Mesenchymal stem cell (in vitro differentiated cells and primary cell): ENCODE data around the gene HSD17B4.
"Not testable (repeated sequence)": the region's sequence is repeated elsewhere in the genome, so short reads cannot be mapped to it uniquely, and the experiment has no call there.

Source experiments
- DNase-seq: peaks from one replicate; pipeline ENCODE4 v3.0.0-alpha.2; 2013
- H2AFZ ChIP-seq: one replicate; pipeline ENCODE4 v1.6.1; 2013; ENCODE audit warnings: low read depth, mild to moderate bottlenecking, control low read depth, inconsistent platforms, low read length, moderate library complexity
- H2AK5ac ChIP-seq: 2 replicates; pipeline ENCODE4 v1.6.1; 2013; ENCODE audit warnings: low read length, moderate library complexity, mild to moderate bottlenecking, inconsistent platforms; ENCODE audit not compliant: severe bottlenecking
- H2BK120ac ChIP-seq: one replicate; pipeline ENCODE4 v1.6.1; 2013; ENCODE audit warnings: low read depth, mild to moderate bottlenecking, inconsistent platforms, low read length, moderate library complexity
- H2BK12ac ChIP-seq, 2 experiments: one replicate each; pipeline ENCODE4 v1.6.1; 2013; ENCODE audit warnings: inconsistent platforms in 2 of 2, low read length in 2 of 2, mild to moderate bottlenecking in 2 of 2, moderate library complexity in 2 of 2, control low read depth in 1 of 2
- H2BK15ac ChIP-seq: one replicate; pipeline ENCODE4 v1.6.1; 2013; ENCODE audit warnings: mild to moderate bottlenecking, low read depth, inconsistent platforms; ENCODE audit not compliant: poor library complexity, severe bottlenecking
- H2BK5ac ChIP-seq: 2 replicates; pipeline ENCODE4 v1.6.1; 2013; ENCODE audit warnings: low read depth, mild to moderate bottlenecking, low read length, control low read depth, inconsistent platforms; ENCODE audit not compliant: poor library complexity, severe bottlenecking
- H3K14ac ChIP-seq, 2 experiments: one replicate each; pipeline ENCODE4 v1.6.1; 2013; ENCODE audit warnings: inconsistent platforms in 2 of 2, low read length in 2 of 2, control low read depth in 1 of 2, mild to moderate bottlenecking in 1 of 2, moderate library complexity in 1 of 2
- H3K18ac ChIP-seq, 2 experiments: one replicate each; pipeline ENCODE4 v1.6.1; 2013; ENCODE audit warnings: inconsistent platforms in 2 of 2, low read length in 2 of 2, control low read depth in 1 of 2, low read depth in 1 of 2, mild to moderate bottlenecking in 1 of 2
- H3K23ac ChIP-seq, 2 experiments: one replicate each; pipeline ENCODE4 v1.6.1; 2013; ENCODE audit warnings: inconsistent platforms in 2 of 2, low read length in 2 of 2, mild to moderate bottlenecking in 2 of 2, moderate library complexity in 2 of 2, control low read depth in 1 of 2
- H3K27ac ChIP-seq: 2 replicates; pipeline ENCODE4 v1.5.1; 2013; ENCODE audit warnings: mild to moderate bottlenecking, moderate library complexity, low read length, control low read depth, inconsistent platforms; ENCODE audit not compliant: poor library complexity, severe bottlenecking
- H3K27me3 ChIP-seq, 2 experiments: 2 replicates each; pipeline versions ENCODE4 v1.6.1 to v1.7.0; 2013; ENCODE audit warnings: low read length in 2 of 2, mild to moderate bottlenecking in 2 of 2, moderate library complexity in 2 of 2, control low read depth in 1 of 2, inconsistent platforms in 1 of 2; ENCODE audit not compliant: control insufficient read depth in 1 of 2, insufficient read depth in 1 of 2
- H3K36me3 ChIP-seq, 2 experiments: 2 replicates each; pipeline versions ENCODE4 v1.6.1 to v1.7.0; 2013; ENCODE audit warnings: low read length in 2 of 2, control low read depth in 1 of 2, inconsistent platforms in 1 of 2, low read depth in 1 of 2, mild to moderate bottlenecking in 1 of 2; ENCODE audit not compliant: insufficient read depth in 2 of 2, control insufficient read depth in 1 of 2
- H3K4ac ChIP-seq, 2 experiments: one replicate each; pipeline ENCODE4 v1.6.1; 2013; ENCODE audit warnings: inconsistent platforms in 2 of 2, low read length in 2 of 2, mild to moderate bottlenecking in 2 of 2, moderate library complexity in 2 of 2, control low read depth in 1 of 2, low read depth in 1 of 2
- H3K4me1 ChIP-seq: 2 replicates; pipeline ENCODE4 v1.6.1; 2013; ENCODE audit warnings: low read depth, low read length, control low read depth; ENCODE audit not compliant: control insufficient read depth, insufficient read depth
- H3K4me2 ChIP-seq: 2 replicates; pipeline ENCODE4 v1.6.1; 2013; ENCODE audit warnings: low read length, mild to moderate bottlenecking, inconsistent platforms; ENCODE audit not compliant: poor library complexity, severe bottlenecking
- H3K4me3 ChIP-seq, 2 experiments: 2 replicates each; pipeline versions ENCODE4 v1.5.1 to v1.7.0; 2013; ENCODE audit warnings: low read length in 2 of 2, mild to moderate bottlenecking in 2 of 2, control low read depth in 1 of 2, low read depth in 1 of 2; ENCODE audit not compliant: insufficient read depth in 1 of 2
- H3K79me1 ChIP-seq: replicated peaks from 2 replicates; pipeline ENCODE4 v1.6.1; 2013; ENCODE audit warnings: mild to moderate bottlenecking, control low read depth, low read length, inconsistent platforms; ENCODE audit not compliant: poor library complexity, severe bottlenecking
- H3K9ac ChIP-seq: 2 replicates; pipeline ENCODE4 v1.7.0; 2013; ENCODE audit warnings: mild to moderate bottlenecking, low read length, moderate library complexity
- H3K9me3 ChIP-seq: 2 replicates; pipeline ENCODE4 v1.7.0; 2013; ENCODE audit warnings: mild to moderate bottlenecking, low read length; ENCODE audit not compliant: control insufficient read depth
- H4K8ac ChIP-seq: one replicate; pipeline ENCODE4 v1.6.1; 2013; ENCODE audit warnings: inconsistent platforms, mild to moderate bottlenecking, low read length, moderate library complexity
- H4K91ac ChIP-seq: one replicate; pipeline ENCODE4 v1.6.1; 2013; ENCODE audit warnings: mild to moderate bottlenecking, low read length, inconsistent platforms
- WGBS: methylation state at CpG from one replicate; pipeline ENCODE4 v1.1.7; 2013; ENCODE audit warnings: mixed read lengths; 5-methylcytosine and 5-hydroxymethylcytosine counted together

The HSD17B4 gene

GRCh38 chr5:119515192-119515591, 62.9 kb downstream of the HSD17B4 start:
- no peak overlapping the region for H2AFZ ChIP-seq
- H3K36me3 ChIP-seq = peaks cover 13 to 57% of the 10 kb centered on the region in 2 experiments
- peak overlapping the region; percentile 48 for H3K9ac ChIP-seq
- no peak overlapping the region for H3K23ac ChIP-seq
- no peak overlapping the region for H4K91ac ChIP-seq
- H3K4me3 ChIP-seq = no peak overlapping the region
- H2BK5ac ChIP-seq = no peak overlapping the region
- no peak overlapping the region for H3K18ac ChIP-seq
- peaks cover 21% of the 10 kb centered on the region for H3K9me3 ChIP-seq
- H2BK15ac ChIP-seq = no peak overlapping the region
- WGBS = 86% methylated on average over 1 of the region's 2 CpGs
- H2AK5ac ChIP-seq = no peak overlapping the region
- no peak overlapping the region for H3K14ac ChIP-seq
- no peak overlapping the region for H3K4ac ChIP-seq
- no peak overlapping the region for H2BK120ac ChIP-seq
- no peak overlapping the region for H3K4me2 ChIP-seq
- H3K27ac ChIP-seq = no peak overlapping the region
- H3K4me1 ChIP-seq = no peaks in the 10 kb centered on the region
- H3K27me3 ChIP-seq = no peaks in the 10 kb centered on the region
- H4K8ac ChIP-seq = no peak overlapping the region
- no peak overlapping the region for H2BK12ac ChIP-seq
- no peaks in the 10 kb centered on the region for H3K79me1 ChIP-seq
- peak; percentile 14 for DNase-seq

GRCh38 chr5:119517115-119517514, 64.8 kb downstream of the HSD17B4 start:
- H2BK15ac ChIP-seq = not testable (repeated sequence)
- peaks cover 12% of the 10 kb centered on the region for H3K9me3 ChIP-seq
- WGBS = 98% methylated on average over 27 of the region's 30 CpGs

GRCh38 chr5:119521232-119521631, 68.9 kb downstream of the HSD17B4 start:
- no peak overlapping the region for H3K18ac ChIP-seq
- no peak overlapping the region for H3K9ac ChIP-seq
- no peak overlapping the region for H2BK15ac ChIP-seq
- H3K4ac ChIP-seq = no peak overlapping the region
- H2AFZ ChIP-seq = no peak overlapping the region
- no peaks in the 10 kb centered on the region for H3K4me1 ChIP-seq
- whole genome bisulfite sequencing = no CpG with 5 or more reads among the region's 1 CpG
- H3K4me3 ChIP-seq = no peak overlapping the region
- H2BK120ac ChIP-seq = no peak overlapping the region
- no peak overlapping the region for H3K4me2 ChIP-seq
- H2BK5ac ChIP-seq = no peak overlapping the region
- H2BK12ac ChIP-seq = no peak overlapping the region
- DNase-seq = no peak
- no peak overlapping the region for H3K23ac ChIP-seq
- no peak overlapping the region for H2AK5ac ChIP-seq
- no peaks in the 10 kb centered on the region for H3K79me1 ChIP-seq
- no peak overlapping the region for H3K14ac ChIP-seq
- peaks cover 7% of the 10 kb centered on the region for H3K9me3 ChIP-seq
- H4K8ac ChIP-seq = no peak overlapping the region
- H3K36me3 ChIP-seq = peaks cover 8 to 41% of the 10 kb centered on the region in 2 experiments
- no peaks in the 10 kb centered on the region for H3K27me3 ChIP-seq
- H4K91ac ChIP-seq = no peak overlapping the region
- no peak overlapping the region for H3K27ac ChIP-seq

More at GRCh38 chr5:119517115-119517514, 64.8 kb downstream of the HSD17B4 start:
- H3K4ac ChIP-seq, H3K14ac ChIP-seq, H3K79me1 ChIP-seq, H4K91ac ChIP-seq, H3K9ac ChIP-seq, H3K18ac ChIP-seq, H3K4me1 ChIP-seq, H3K4me3 ChIP-seq, H3K27me3 ChIP-seq, H2AK5ac ChIP-seq, H2BK5ac ChIP-seq, DNase-seq, H3K27ac ChIP-seq, H4K8ac ChIP-seq, H2AFZ ChIP-seq, H3K4me2 ChIP-seq, H2BK12ac ChIP-seq, H3K23ac ChIP-seq, H2BK120ac ChIP-seq: not testable (repeated sequence)
- H3K36me3 ChIP-seq = peaks cover 8 to 39% of the 10 kb centered on the region in 2 experiments

- Histone ChIP-seq H3K4ac (no peak overlapping the region), H3K4me3 (no peak overlapping the region), H2BK5ac (no peak overlapping the region), H2AK5ac (no peak overlapping the region), H3K27me3 (no peaks in the 10 kb centered on the region), H3K18ac (no peak overlapping the region), H2BK15ac (no peak overlapping the region), H3K27ac (no peak overlapping the region), H3K4me1 (no peaks in the 10 kb centered on the region), H3K23ac (no peak overlapping the region), H2BK12ac (no peak overlapping the region), H3K79me1 (no peaks in the 10 kb centered on the region), H3K9ac (no peak overlapping the region), H3K9me3 (peaks cover 7% of the 10 kb centered on the region), H3K4me2 (no peak overlapping the region), H4K91ac (no peak overlapping the region), H2BK120ac (no peak overlapping the region), H2AFZ (no peak overlapping the region), H4K8ac (no peak overlapping the region), H3K14ac (no peak overlapping the region), H3K36me3 (peaks cover 0 to 45% of the 10 kb centered on the region in 2 experiments)
- no peak for DNase-seq
- no CpG with 5 or more reads among the region's 1 CpG for WGBS
These were observed 70.5 kb downstream of the HSD17B4 start for GRCh38 chr5:119522841-119523240.
